ENCODE measurements around the gene IRF8.

The IRF8 gene

DNA sequence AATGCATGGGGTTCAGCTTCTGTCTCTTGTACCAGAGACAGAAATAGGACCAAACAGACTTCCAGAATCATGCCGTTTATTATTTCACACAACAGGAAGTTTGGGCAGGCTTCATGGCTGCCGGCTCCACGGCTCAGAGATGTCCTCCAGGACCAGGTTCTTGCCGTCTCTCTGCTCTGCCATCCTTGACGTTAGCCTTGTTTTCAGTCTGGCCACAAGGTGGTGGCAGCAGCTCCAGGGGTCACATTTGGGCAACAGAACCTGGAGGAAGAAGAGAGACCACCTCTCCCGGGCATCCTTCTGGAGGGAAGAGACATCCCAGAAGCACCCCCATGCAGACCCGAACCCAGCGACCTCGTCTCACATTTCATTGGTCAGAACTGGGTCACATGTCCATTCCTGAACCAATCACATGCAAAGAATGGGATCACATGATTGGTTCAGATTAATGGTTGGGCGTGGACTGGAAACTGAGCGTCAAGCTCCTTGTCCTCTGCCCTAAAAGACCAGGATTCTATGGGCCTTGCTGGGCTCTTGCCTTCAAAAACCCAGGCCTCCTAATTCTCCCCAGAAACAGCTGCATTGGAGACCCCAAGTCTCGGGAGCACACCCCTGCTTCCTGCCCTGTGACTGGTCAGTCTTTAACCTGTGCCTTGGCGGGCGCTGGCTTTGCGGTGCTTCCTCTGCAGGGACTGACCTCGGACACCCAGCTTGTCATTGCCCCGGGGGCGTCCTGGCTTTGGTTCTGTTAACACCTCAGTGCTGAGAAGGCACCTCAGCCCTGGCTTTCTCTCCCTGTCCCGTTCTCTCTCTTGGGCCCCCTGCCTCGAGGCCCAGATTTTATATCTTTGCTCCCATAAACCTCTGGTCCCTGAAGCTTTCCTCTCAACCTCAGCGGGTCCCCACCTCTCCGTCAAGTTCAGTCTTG is 63.3 kb downstream of the IRF8 start:
- no peak for DNase-seq

DNA sequence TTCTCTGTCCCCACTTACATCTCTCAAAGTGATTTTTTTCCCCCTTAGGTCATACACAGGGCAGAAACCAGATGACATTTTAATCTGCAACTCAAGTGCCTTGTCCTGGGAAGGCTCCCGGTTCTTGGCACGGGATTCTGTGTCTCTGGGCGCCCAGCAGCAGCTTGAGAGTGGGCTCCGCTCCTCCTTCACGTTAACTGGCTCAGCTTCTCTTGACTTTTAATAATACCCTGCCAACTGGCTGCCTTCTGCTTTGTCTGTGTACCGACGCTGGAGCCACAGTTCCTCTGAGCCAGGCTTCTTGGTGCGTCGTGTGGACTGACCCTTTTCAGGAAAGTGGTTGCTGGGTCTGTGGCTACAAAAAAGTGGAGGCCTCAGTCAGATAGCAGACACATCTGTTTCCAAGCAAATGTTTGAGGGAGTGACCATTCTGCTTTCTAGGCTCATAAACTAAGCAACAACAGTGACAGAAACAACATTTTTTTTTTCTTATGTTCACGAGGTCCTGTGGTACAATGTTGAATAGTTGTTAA is 64.9 kb downstream of the IRF8 start:
- peak; percentile 83 for DNase-seq

DNA sequence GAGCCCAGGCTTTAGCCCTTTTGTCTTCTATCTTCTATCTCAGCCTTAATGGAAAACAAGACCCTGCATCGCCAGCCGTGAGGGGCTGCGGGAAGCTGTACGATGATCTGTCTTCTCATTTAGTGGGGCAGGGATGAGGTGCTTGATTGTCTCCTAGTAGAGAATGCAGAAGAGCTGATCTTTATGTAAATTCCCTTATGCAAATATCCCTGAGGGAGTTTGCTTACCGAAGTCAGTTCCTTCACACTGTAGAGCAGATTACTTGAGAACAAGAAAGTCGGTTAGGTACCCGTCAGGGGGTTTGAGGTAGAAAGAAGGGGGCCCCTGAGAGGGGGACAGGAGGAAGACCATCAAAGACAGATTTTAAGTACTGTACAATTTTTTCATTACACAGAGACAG is 66.2 kb downstream of the IRF8 start:
- no peak for DNase-seq

DNA sequence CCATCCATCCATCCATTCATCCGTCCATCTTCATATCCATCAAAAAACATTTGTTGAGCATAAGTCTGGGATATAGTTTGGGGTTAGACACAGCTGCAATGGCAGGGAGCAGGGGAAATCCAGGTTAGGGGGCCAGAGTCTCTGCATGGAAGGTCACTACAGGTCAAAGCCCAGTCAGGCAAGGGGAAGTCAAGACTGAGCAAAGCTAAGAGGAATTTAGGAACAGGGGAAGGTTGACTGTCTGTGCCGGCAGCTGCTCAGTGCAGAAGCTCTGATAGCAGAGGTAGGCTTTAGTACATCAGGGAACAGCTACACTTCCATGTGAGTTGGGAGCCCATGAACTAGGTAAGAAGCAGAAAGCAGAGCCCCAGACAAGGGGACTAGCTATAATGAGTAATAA is 68.1 kb downstream of the IRF8 start:
- DNase-seq: no peak

DNA sequence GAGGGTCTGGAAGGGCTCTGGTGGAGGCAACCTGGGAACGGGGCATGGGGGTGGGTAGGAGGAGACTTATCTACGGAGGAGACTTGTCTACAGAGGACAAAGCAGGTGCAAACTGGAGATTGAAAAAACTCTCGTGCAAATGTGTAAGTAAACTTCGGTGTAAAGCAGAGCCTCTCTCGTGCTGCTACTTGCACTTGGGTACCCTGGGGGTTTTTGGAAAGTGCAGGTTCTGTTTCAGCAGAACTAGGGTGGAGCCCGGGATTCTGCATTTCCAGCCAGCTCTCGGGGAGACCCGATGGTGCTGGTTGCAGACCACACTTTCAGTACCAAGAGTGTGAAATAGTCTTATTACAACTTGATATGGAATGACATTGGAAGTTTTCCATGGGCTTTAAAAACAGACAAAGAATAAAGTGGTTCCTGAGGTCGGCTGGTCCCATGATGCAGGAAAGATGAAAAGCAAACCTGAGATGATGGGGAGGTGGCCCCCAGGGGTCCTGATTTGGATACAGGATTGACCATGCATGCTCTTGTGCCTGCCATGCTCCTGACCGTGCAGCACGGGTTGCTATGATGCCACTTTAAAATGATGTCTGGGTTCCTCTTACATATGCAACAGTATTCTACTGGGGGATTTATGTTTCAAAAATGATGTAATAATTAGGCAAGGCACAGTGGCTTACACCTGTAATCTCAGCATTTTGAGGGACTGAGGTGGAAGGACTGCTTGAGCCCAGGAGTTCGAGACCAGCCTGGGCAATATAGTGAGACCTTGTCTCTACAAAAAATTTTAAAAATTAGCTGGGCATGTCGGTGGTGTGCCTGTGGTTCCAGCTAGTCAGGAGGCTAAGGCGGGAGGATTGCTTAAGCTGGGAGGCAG is 69.3 kb downstream of the IRF8 start:
- no peak for DNase-seq

DNA sequence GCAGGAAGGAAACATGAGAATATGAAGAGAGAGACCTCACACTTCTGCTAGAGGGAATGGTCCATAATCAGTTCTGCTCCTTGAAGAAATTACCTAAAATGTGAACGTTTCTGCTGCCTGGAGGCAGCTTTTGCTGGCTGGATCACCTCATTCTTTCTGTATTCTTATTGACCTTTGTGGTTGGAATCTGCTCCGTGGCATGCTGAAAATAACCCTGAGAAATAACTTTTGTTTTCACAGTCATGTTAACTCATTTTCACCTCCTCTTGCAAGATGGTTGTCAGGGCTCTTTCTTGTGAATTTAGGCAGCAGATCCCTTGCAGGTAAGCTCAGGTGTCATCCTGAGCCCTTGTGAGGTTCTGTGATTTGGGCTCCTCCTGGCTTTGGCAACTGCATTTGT is 70.2 kb downstream of the IRF8 start:
- no peak for DNase-seq

DNA sequence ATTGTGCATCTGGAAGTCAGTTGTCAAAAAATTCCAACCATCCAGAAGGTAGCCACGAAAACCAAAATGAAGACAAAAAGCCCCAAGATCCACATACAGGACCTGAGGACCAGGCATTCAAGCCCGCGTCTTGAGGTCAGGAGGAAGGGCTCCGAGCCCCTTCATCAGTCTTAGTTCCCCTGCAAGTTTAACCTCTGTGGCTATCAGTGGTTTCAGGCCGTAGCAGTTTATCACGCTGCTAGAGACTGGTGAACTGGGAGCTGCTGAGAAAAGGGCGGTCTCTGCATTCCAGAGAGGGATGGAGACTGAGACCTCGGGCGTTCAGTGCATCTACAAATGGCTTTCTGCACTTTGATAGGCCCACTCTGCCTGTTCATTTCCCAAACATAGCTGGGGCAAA is 70.6 kb downstream of the IRF8 start:
- DNase-seq: no peak

DNA sequence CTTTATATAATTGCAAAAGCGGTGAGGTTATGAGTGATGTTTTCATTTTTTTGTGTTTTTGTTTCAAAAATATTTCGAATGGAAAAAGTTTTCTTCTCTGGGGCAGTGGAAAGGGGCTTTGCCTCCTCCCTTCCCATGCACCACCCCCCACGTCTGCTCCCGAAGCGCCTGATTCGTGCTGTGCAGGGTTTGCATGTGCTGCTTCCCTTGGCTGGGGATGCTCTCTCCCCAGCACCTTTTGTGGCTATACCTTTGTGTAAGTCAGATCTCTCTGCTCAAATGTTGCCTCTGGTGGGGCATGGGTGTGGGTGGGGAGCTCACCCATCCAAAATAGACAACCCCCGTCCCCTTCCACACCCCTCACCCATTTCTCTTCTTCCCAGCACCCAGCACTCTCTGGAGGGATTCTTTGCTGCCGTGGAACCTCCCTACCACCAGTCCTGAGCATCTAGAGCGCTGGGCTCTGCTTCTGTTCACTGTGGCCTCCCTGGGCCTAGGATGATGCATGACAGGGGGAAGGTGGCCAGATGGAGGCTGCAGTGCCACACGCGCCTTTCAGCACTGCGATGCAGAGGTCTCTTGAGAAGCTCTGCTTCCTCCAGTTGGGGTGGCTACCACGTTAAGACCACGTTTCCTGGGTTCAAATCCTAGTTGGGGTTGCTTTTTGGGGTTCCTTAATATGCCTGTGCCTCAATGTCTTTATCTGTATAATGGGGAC is 71.2 kb downstream of the IRF8 start:
- no peak for DNase-seq

DNA sequence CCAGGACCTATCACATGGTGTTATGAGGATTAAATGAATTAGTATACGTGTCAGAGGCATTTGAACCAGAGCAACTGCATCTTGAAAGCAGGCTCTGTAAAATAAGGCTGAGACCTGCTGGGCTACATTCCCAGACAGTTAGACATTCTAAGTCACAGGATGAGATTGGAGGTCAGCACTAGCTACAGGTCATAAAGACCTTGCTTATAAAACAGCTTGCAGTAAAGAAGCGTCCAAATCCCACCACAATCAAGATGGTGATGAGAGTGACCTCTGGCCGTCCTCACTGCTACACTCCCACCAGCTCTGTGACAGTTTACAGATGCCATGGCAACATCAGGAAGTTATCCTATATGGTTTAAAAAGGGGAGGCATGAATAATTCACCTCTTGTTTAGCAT is 71.8 kb downstream of the IRF8 start:
- no peak for DNase-seq

Data from NCI-H1105 treated with DMSO at 0.1 percent for 48 hours (cell line).